ENCODE measurements around the gene PRAMEF1.
"Not testable (repeated sequence)": the region's sequence is repeated elsewhere in the genome, so short reads cannot be mapped to it uniquely, and the experiment has no call there.

Gene PRAMEF1

GRCh38 chr1:12791097-12791496 lies at the start of gene PRAMEF1:
Gene PRAMEF1 (plus strand): TSS chr1:12791397. CDS start chr1:12793228, 1,831 bp downstream.
- not testable (repeated sequence) for H3K27ac ChIP-seq; H3K79me2 ChIP-seq; H3K4me3 ChIP-seq (ENCODE audit: low read depth, low read length); H3K4me1 ChIP-seq; H3K4me2 ChIP-seq (ENCODE audit: low read length); H3K36me3 ChIP-seq (ENCODE audit: control insufficient read depth, insufficient read depth, low read length); H3K9me3 ChIP-seq (ENCODE audit: control insufficient read depth, low read length); H3K27me3 ChIP-seq (ENCODE audit: control insufficient read depth, insufficient read depth, low read length); H2AFZ ChIP-seq; H3K9ac ChIP-seq

DNA sequence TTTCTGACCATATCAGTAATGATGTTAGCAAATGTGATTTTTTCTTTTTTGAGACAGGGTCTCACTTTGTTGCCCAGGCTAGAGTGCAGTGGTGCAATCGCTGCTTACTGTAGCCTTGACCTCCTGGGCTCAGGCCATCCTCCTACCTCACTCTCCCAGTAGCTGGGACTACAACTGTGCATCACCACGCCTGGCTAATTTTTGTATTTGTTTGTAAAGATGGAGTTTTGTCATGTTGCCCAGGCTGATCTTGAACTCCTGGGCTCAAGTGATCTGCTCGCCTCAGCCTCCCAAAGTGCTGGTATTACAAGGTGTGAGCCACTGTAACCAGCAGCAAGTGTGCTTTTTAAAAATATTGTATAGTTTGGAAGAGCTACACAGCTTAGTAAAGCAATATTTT lies 49.3 kb upstream of the PRAMEF1 start:
- TF ChIP-seq, protein P1, sequence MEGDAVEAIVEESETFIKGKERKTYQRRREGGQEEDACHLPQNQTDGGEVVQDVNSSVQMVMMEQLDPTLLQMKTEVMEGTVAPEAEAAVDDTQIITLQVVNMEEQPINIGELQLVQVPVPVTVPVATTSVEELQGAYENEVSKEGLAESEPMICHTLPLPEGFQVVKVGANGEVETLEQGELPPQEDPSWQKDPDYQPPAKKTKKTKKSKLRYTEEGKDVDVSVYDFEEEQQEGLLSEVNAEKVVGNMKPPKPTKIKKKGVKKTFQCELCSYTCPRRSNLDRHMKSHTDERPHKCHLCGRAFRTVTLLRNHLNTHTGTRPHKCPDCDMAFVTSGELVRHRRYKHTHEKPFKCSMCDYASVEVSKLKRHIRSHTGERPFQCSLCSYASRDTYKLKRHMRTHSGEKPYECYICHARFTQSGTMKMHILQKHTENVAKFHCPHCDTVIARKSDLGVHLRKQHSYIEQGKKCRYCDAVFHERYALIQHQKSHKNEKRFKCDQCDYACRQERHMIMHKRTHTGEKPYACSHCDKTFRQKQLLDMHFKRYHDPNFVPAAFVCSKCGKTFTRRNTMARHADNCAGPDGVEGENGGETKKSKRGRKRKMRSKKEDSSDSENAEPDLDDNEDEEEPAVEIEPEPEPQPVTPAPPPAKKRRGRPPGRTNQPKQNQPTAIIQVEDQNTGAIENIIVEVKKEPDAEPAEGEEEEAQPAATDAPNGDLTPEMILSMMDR (IDR thresholded peaks at IDR 0.05) = no peak
- H3K4me2 ChIP-seq (ENCODE audit: low read length) = no peak overlapping the region

DNA sequence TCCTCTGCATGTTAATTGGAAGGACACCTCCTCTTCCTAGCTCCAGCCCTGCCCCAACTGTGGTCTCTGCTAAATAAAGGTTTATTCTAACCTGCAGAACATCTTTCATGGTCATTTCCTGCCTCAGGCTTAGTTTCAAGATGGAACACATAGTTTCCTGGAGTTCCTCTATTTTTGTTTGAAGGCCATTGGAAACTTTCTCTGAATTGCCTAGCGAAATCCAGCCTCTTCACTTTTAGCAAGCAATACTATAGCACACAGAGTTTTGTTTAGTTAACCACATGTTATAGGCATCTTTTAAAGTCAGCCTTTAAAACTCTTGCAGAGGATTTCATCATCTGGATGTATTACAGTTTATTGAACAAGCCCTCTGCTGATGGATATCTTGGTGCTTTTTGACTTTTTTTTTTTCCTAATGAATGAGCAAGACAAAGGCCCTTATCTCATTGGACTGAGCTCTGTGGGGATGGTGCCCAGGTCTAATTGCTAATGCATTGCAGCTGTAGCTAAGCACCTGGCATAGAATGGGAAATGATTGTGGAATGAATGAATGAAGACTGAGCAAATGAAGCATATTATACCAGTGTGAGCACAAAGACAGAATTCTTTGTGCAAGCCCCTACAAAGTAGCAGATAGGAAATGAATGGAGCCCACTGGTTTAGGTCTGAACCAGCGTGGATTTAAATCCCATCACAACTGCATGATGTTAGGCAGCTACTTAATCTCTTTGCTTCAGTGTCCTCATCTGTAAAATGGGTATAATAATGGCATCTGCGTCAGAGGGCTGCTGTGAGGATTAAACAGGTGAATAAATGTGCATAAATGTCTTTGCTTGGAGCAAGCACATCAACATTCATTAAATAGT lies 45.8 kb upstream of the PRAMEF1 start:
- H3K4me1 ChIP-seq = no peaks in the 10 kb centered on the region
- peaks cover 3% of the 10 kb centered on the region for H3K36me3 ChIP-seq (ENCODE audit: control insufficient read depth, insufficient read depth, low read length)
- H3K27me3 ChIP-seq (ENCODE audit: control insufficient read depth, insufficient read depth, low read length) = no peaks in the 10 kb centered on the region
- no peak overlapping the region for H3K4me2 ChIP-seq (ENCODE audit: low read length)
- H3K9me3 ChIP-seq (ENCODE audit: control insufficient read depth, low read length) = no peaks in the 10 kb centered on the region
- no peak overlapping the region for H3K9ac ChIP-seq
- no peak overlapping the region for H3K4me3 ChIP-seq (ENCODE audit: low read depth, low read length)
- H2AFZ ChIP-seq = no peak overlapping the region
- no peaks in the 10 kb centered on the region for H3K79me2 ChIP-seq
- TF ChIP-seq, protein P1 (IDR thresholded peaks at IDR 0.05) = no peak
- no peak overlapping the region for H3K27ac ChIP-seq

More for the DNA sequence above, 49.3 kb upstream of the PRAMEF1 start:
- H3K36me3 ChIP-seq (ENCODE audit: control insufficient read depth, insufficient read depth, low read length) = no peaks in the 10 kb centered on the region
- no peak overlapping the region for H3K4me3 ChIP-seq (ENCODE audit: low read depth, low read length)
- H2AFZ ChIP-seq = no peak overlapping the region
- H3K9ac ChIP-seq = no peak overlapping the region
- no peaks in the 10 kb centered on the region for H3K27me3 ChIP-seq (ENCODE audit: control insufficient read depth, insufficient read depth, low read length)
- H3K79me2 ChIP-seq = no peaks in the 10 kb centered on the region
- no peak overlapping the region for H3K27ac ChIP-seq
- H3K9me3 ChIP-seq (ENCODE audit: control insufficient read depth, low read length) = no peaks in the 10 kb centered on the region
- H3K4me1 ChIP-seq = no peaks in the 10 kb centered on the region

DNA sequence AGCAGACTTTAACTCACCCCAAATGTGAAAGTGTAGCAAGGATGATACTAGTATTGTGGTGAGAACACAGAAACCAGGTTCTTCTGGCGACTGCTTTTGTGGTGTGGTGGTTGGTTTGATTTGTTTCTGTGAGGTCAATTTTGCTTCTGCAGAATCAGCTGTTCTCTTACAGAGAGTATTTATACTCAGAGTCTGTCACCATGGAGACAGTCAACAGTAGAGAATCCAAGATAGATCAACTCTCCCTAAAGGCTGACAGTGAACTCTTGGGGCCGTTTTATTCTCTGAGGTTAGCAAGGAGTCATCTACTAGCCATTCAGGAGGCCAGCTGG lies 45.2 kb upstream of the PRAMEF1 start, which contains the start of gene CFAP107:
Gene CFAP107, plus strand, starts transcription at position 209 of the 332 bp plus-strand sequence. CDS start 231 bp downstream, outside the sequence.
- Histone ChIP-seq H3K27me3 (ENCODE audit: control insufficient read depth, insufficient read depth, low read length) (no peaks in the 10 kb centered on the region), H3K9me3 (ENCODE audit: control insufficient read depth, low read length) (no peaks in the 10 kb centered on the region), H3K4me1 (no peaks in the 10 kb centered on the region), H3K9ac (no peak within 1 kb of the TSS), H2AFZ (no peak within 1 kb of the TSS), H3K79me2 (no peaks in the 10 kb centered on the region), H3K4me3 (ENCODE audit: low read depth, low read length) (no peak within 1 kb of the TSS), H3K36me3 (ENCODE audit: control insufficient read depth, insufficient read depth, low read length) (peaks cover 3% of the 10 kb centered on the region), H3K4me2 (ENCODE audit: low read length) (no peak within 1 kb of the TSS), H3K27ac (no peak within 1 kb of the TSS)
- TF ChIP-seq, protein P1 (IDR thresholded peaks at IDR 0.05) = no peak

- no peak overlapping the region for H3K4me2 ChIP-seq (ENCODE audit: low read length)
- H2AFZ ChIP-seq = no peak overlapping the region
- no peak overlapping the region for H3K27ac ChIP-seq
- no peak overlapping the region for H3K9ac ChIP-seq
- no peaks in the 10 kb centered on the region for H3K79me2 ChIP-seq
- no peaks in the 10 kb centered on the region for H3K9me3 ChIP-seq (ENCODE audit: control insufficient read depth, low read length)
- TF ChIP-seq, protein P1 (IDR thresholded peaks at IDR 0.05) = no peak
- H3K27me3 ChIP-seq (ENCODE audit: control insufficient read depth, insufficient read depth, low read length) = no peaks in the 10 kb centered on the region
- H3K4me3 ChIP-seq (ENCODE audit: low read depth, low read length) = no peak overlapping the region
- peaks cover 3% of the 10 kb centered on the region for H3K36me3 ChIP-seq (ENCODE audit: control insufficient read depth, insufficient read depth, low read length)
- no peaks in the 10 kb centered on the region for H3K4me1 ChIP-seq
Observed at GRCh38 chr1:12748778-12749355, 42.3 kb upstream of the PRAMEF1 start.

Measured in parathyroid adenoma (tissue), 2 donors.